HUDEP-2 (cell line): Measurements from ENCODE around the gene CCDC12.

Experiments used
- DNase-seq, 76 experiments: peaks; one replicate each; lab custom pipeline; 2025; ENCODE audit not compliant: unreplicated experiment in 76 of 76; lab: John Stamatoyannopoulos, UW

Gene CCDC12

DNA sequence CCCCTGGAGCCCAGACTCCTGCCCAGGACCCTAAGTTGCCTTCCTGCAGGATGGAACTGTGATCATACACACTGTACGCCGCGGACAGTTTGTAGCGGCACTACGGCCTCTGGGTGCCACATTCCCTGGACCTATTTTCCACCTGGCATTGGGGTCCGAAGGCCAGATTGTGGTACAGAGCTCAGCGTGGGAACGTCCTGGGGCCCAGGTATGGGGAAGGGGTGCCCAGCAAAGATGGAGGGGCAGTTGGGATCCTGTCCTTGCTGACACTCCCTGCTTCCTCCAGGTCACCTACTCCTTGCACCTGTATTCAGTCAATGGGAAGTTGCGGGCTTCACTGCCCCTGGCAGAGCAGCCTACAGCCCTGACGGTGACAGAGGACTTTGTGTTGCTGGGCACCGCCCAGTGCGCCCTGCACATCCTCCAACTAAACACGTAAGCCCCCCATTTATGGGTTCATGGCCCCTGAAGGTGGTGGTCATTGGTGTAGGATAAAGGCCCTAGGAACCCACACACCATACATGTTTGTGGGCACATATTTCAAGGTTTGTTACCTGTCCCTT, 31.8 kb upstream of the CCDC12 start:
- DNase-seq, result no peak

DNA sequence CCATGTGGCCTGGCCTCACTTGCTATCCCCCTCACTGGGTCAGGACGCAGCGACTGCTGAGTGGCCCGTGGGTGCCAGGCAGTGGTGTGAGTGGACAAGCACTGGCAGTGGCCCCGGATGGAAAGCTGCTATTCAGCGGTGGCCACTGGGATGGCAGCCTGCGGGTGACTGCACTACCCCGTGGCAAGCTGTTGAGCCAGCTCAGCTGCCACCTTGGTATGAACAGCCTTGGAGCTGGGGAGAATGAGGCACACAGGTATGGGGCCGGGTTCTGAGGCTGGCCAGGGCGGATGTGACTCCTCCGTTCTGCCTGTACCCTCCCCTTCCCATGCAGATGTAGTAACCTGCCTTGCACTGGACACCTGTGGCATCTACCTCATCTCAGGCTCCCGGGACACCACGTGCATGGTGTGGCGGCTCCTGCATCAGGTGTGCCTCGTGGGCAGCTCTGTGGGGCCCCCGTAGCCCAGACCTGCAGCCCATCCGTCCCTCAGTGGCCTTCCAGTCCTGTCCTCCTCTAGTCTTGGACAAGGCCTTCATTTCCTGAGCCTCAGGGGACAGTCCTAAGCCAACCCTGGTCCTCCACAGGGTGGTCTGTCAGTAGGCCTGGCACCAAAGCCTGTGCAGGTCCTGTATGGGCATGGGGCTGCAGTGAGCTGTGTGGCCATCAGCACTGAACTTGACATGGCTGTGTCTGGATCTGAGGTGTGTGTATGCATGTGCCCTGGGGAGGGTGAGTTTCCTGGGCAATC, 31.1 kb upstream of the CCDC12 start:
- DNase-seq, result no peak

DNA sequence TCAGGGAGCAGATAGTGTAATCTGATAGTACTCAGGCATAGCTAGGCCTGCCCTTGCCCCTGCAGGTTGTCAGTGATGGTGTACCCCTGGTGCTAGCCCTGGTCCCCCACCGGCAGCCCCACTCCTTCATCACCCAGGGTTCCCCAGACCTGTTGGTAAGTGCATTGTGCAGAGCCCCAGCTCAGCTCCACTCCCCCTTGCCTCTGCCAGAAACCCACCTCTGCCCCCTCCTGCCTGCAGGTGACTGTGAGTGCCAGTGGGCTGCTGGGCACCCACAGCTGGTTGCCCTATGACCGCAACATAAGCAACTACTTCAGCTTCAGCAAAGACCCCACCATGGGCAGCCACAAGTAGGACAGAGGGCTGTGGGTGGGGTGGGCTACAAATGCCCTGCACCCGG, 30.5 kb upstream of the CCDC12 start:
- no peak for DNase-seq

DNA sequence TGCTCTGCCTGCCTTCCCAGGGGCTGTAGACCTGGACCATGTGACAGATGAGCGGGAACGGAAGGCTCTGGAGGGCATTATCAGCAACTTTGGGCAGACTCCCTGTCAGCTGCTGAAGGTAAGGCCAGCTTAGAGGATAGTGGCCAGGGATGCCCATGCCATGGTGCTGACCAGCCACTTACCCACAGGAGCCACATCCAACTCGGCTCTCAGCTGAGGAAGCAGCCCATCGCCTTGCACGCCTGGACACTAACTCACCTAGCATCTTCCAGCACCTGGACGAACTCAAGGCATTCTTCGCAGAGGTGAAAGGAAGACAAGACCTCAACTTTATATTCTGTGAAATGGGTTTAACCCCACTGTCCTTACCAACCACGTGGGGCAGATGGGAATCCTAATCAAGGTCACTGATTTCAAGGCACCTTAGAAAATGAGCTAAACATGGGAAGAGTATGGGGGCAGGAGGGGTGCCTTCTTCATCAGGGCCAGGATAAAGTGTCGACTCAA, 29.7 kb upstream of the CCDC12 start:
- no peak for DNase-seq

DNA sequence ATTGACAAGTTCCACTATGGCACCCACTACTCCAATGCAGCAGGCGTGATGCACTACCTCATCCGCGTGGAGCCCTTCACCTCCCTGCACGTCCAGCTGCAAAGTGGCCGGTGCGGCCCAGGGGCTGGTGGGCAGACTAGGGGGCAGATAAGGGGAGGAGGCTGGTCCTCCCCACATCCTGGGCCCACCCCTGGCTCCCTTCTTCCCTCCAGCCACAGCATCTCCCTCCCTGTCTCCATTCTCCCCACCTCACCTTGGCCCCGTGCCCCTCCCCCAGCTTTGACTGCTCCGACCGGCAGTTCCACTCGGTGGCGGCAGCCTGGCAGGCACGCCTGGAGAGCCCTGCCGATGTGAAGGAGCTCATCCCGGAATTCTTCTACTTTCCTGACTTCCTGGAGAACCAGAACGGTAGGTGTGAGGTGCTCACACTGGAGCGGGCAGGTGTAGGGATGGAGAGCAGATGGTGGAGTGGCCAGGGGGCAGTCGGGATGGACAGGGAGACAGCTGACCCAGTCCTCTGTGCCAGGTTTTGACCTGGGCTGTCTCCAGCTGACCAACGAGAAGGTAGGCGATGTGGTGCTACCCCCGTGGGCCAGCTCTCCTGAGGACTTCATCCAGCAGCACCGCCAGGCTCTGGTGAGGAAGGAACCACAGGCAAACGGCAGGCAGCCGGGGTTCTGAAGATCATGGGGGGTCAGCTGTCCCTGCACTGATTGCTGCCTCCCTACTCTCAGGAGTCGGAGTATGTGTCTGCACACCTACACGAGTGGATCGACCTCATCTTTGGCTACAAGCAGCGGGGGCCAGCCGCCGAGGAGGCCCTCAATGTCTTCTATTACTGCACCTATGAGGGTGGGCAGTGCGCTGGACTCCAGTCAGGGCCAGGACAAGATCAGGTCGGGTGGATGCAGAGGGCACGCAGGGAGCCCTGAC, 28.9 kb upstream of the CCDC12 start:
- DNase-seq, result no peak

DNA sequence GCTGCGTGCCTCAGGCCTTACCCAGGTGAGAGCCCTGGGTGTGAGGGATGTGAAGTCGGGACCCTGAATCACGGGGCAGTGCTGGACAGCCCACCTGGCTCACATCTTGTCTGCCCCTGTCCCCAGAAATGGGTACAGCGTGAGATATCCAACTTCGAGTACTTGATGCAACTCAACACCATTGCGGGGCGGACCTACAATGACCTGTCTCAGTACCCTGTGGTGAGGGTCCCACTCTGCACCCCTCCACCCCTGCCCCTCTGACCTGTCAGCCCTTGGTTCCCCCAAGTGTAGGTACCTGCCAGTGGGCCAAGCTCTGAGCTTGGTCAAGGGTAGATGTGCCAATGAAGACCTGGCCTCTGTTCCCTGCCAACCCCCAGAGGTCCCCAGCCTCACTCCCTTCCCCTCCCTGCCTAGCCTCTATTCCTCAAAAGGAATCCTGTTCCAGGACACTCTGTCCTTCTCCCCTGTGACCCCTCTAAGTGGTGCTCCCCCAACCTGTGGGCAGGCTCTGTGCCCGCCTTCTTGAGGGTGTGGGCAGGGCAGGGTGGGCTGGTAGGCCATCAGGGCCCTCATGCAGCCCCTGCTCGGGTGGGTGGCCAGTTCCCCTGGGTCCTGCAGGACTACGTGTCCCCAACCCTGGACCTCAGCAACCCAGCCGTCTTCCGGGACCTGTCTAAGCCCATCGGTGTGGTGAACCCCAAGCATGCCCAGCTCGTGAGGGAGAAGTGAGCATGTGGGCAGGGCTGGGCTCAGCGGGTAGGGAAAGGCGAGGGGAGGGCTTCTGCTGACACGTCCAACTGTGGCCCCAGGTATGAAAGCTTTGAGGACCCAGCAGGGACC, 28.0 kb upstream of the CCDC12 start:
- no peak for DNase-seq

DNA sequence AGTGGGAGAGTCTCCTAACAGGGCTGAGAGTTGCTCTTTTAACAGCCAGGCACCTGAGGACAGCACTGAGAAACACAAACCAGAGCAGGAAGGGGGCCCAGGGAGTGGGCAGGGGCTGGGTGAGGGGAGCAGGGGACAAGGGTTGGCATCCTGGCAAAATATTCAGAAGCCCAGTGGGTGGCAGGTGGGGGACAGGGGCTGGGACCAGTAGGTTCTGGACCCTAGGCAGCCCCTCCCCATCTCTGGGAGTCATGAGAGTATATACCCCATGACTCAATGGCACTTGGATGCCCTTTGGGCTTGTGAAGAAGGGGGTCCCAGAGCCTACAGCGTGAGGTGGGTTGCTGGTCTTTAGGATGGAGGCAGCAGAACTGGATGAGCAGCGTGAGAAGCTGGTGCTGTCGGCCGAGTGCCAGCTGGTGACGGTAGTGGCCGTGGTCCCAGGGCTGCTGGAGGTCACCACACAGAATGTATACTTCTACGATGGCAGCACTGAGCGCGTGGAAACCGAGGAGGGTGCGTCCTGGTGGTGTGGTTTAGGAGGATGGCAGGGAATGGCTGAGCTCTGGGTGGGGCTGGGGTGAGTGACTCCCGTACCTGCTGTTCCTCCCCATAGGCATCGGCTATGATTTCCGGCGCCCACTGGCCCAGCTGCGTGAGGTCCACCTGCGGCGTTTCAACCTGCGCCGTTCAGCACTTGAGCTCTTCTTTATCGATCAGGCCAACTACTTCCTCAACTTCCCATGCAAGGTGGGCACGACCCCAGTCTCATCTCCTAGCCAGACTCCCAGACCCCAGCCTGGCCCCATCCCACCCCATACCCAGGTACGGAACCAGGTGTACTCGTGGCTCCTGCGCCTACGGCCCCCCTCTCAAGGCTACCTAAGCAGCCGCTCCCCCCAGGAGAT, 27.2 kb upstream of the CCDC12 start:
- DNase-seq, result no peak

DNA sequence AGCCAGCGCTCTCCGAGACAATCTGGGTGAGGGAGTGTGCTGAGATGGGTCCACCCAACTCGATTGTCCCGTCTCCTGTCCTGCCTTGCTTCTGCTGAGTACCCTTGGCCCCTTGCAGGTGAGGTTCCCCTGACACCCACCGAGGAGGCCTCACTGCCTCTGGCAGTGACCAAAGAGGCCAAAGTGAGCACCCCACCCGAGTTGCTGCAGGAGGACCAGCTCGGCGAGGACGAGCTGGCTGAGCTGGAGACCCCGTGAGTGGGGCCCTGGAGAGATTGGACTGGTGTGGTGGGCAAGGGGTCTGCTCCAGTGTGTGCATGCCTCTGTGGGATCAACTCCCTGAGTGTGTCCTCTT, 26.5 kb upstream of the CCDC12 start:
- no peak for DNase-seq

DNA sequence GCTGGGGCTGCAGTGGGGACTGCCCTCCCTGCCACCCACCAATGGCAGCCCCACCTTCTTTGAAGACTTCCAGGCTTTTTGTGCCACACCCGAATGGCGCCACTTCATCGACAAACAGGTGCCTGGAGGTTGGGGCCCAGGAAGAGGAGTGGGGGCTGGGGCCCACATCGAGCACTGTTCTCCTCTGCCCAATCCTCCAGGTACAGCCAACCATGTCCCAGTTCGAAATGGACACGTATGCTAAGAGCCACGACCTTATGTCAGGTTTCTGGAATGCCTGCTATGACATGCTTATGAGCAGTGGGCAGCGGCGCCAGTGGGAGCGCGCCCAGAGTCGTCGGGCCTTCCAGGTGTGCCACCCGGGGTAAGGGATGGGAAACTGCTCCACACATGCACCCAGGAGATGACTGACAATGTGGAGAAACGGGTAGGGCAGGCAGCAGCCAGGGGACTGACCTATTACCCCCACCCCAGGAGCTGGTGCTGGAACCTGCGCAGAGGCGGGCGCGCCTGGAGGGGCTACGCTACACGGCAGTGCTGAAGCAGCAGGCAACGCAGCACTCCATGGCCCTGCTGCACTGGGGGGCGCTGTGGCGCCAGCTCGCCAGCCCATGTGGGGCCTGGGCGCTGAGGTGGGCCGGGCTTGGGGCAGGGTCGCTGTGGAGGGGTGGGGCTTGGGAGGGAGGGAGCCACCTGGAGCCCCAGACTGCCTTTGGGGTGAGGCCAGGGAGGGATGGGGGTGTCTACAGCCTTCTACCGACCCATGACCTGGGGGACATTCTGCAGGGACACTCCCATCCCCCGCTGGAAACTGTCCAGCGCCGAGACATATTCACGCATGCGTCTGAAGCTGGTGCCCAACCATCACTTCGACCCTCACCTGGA, 25.9 kb upstream of the CCDC12 start:
- no peak for DNase-seq

DNA sequence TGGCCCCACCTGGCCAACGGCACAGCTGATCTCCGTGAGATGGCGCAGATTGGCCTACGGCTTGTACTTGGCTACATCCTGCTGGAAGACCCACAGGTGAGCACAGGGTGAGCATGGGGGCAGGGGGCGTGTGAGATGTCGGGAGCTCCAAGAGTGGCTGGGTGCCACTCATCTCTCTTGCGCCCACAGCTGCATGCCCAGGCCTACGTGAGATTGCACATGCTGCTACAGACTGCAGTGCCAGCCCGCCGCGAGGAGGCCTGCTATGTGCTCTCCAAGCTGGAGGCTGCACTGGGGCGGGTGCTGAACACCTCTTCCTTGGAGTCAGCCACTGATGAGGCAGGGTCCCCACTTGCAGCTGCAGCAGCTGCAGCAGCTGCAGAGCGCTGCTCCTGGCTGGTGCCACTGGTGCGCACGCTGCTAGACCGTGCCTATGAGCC, 25.2 kb upstream of the CCDC12 start:
- DNase-seq, result no peak

DNA sequence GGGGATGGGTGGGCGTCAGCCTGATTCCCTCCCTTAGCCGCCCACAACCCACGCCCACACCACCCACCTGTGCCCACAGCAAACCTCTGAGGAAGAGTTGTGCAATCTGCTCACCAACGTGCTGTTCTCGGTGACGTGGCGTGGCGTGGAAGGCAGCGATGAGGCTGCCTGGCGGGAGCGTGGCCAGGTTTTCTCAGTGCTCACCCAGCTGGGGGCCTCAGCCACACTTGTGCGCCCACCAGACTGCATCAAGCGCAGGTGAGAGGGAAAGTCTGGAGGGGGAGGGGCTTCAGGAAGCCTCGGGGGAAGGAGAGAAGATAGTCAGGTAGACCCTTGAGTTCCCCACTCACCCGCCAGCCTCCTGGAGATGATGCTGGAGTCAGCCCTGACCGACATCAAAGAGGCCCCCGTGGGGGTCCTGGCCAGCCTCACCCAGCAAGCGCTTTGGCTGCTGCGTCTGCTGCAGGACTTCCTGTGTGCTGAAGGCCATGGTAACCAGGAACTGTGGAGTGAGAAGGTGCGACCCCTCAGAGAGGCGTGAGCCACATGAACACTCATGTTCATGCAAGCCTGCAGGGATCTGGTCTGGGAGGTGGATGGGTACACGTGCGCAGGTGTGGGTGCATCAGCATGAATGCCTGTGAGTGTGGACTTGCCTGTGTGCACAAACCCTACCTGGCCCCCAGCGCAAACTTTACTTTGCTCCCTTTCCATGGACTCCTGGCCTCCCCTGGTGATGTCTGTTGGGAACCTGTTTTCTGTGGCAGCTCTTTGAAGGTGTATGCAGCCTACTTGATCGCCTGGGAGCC, 24.6 kb upstream of the CCDC12 start:
- no peak for DNase-seq

DNA sequence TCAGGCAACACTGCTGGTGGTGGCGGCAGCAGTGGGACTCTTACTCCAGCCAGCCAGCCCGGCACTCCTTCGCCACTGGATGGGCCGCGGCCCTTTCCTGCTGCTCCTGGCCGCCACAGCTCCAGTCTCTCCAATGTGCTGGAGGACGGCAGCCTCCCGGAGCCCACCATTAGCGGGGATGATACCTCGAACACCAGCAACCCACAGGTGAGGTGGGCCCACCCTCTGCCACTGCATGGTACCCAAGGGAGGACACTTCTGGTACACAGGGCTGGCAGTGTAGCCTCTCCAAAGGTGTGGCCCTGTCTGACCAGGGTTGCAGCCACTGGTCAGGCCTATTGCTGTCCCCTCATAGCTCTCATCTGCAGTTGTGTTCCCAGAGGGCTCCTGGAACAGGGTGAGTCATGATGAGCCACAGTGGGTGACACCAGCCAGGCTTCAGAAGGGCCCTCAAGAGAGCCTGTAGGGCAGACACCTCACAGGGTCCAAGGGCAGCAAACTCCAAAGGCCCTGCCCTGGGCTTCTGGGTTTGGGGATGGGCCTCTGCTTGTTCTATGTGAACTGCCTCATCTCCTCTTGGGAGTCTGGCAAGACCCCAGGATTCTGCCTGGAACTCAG, 23.8 kb upstream of the CCDC12 start:
- no peak for DNase-seq

DNA sequence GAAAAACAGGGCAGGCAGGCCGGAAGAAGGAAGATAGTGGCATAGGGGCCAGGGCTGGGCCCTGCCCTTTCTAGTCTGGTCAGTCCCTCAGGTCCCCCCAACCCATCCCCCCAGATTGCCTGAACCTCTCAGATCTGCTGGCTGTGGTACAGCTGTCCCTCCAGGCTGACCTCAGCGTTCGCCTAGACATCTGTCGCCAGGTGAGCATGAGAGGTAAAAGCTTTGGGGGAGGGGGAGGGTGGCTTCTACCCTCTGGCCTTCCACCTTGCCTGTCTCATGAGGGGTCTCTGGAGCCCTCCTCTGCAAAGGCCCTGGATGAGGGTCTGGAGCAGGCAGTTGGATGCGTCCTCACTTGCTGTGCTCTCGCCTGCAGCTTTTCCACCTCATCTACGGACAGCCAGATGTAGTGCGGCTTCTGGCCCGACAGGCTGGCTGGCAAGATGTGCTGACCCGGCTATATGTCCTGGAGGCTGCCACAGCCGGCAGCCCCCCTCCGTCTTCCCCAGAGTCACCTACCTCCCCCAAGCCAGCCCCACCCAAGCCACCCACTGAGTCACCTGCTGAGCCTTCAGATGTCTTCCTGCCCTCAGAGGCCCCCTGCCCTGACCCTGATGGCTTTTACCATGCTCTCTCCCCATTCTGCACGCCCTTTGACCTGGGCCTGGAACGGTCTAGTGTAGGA, 23.1 kb upstream of the CCDC12 start:
- DNase-seq, result no peak

DNA sequence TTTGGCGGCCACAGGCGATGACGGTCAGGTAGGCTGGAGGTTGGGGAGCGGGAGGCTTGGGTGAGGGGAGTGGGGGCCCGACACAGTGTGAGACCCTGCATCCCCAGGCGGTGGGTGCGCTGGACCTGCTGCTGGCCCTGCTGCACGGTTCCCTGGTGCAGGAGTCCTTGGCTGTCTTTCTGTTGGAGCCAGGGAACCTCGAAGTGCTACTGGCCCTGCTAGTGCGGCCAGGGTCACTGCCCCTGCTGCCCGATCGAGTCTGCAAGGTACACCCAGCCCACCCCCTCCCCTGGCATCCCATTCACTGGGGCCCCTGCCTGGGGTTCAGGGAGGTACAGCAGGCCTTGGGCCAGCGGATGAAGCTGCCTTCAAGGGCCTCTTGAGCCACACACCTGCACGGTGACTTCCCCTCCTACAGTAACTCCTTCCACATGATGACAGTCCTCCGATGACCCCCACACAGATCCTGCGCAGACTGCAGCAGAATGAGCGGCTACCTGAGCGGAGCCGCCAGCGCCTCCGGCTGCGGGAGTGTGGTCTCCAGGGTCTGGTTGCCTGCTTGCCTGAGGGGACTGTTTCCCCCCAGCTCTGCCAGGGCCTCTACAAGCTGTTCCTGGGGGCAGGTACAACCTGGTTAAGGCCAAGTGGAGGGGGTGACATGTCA, 22.4 kb upstream of the CCDC12 start:
- DNase-seq, result no peak

DNA sequence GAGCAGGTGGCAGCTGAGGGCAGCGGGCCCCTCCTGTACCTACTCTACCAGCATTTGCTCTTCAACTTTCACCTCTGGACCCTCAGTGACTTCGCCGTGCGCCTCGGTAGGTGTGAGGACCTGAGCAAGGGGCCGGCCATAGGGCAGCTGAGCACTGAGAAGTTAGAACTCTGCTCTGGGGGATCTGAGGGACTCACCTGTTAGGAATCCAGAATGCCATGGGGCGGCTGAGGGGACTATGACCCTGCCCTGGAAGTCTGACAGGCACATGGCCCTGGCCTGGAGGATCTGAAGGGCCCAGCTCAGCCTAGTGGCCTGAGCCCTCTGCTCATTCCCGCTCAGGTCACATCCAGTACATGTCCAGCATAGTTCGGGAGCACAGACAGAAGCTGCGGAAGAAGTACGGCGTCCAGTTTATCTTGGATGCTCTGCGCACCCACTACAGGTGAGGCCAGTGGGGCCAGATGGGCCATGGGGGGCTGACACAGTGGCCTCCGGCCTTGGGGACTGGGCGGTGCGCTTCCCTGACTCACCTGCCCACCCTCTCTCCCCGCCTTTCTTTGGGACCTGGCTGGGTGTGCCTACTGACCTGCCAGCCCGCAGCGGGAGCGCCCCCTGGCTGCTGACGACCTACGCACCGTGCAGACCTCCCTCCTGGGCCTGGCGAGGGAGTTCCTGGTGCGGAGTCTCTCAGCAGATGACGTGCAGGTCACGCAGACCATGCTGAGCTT, 21.7 kb upstream of the CCDC12 start:
- peak in 61 of 76 experiments; percentile 2 to 68 (median 48) for DNase-seq
